ENCODE measurements around the gene PLXNA2. TPM values are rescaled to one million over a fixed set of nuclear protein-coding genes. Genes with fewer than 3 reads are reported as not detected.

PLXNA2 gene
- total and polyA plus RNA-seq, 2 of the 8 experiments (the other 6 are each of a cell fraction or from before 2014, with no cell fraction given) = 0.33 to 1.5 TPM

- Histone ChIP-seq H2BK15ac (ENCODE audit: low read length) (no peak overlapping the region), H3K9me3 (ENCODE audit: insufficient read depth in 2 of 2, low read depth in 1 of 2, low read length in 1 of 2) (no peaks in the 10 kb centered on the region), H2AFZ (ENCODE audit: low read length) (no peak overlapping the region), H3K79me1 (ENCODE audit: low read depth, low read length) (no peaks in the 10 kb centered on the region), H3K14ac (ENCODE audit: insufficient read length) (no peak overlapping the region), H3K4me3 (ENCODE audit: extremely low read depth in 1 of 4, insufficient read depth in 2 of 4, low read depth in 3 of 4, low read length in 4 of 4) (no peak overlapping the region), H3K79me2 (ENCODE audit: control insufficient read depth in 1 of 2, insufficient read depth in 2 of 2, low read length in 2 of 2) (no peaks in the 10 kb centered on the region), H2BK12ac (ENCODE audit: low read depth, low read length) (no peak overlapping the region), H3K4me1 (replicated peaks in 1 of 4; ENCODE audit: control insufficient read depth in 3 of 4, insufficient read depth in 4 of 4, low read length in 3 of 4) (no peaks in the 10 kb centered on the region), H3K27ac (ENCODE audit: low read depth, low read length) (no peak overlapping the region), H3K9ac (replicated peaks in 1 of 4; ENCODE audit: extremely low read depth in 1 of 4, low read depth in 3 of 4, low read length in 3 of 4) (no peak overlapping the region), H3K23ac (ENCODE audit: insufficient read length) (no peak overlapping the region), H3K4ac (replicated peaks; ENCODE audit: insufficient read length, low read depth, low read length) (no peak overlapping the region), H4K20me1 (replicated peaks in 1 of 2; ENCODE audit: control insufficient read depth in 1 of 2, insufficient read depth in 2 of 2, low read length in 2 of 2) (no peaks in the 10 kb centered on the region), H2BK120ac (replicated peaks; ENCODE audit: low read depth, low read length) (no peak overlapping the region), H3K27me3 (replicated peaks in 1 of 4; ENCODE audit: control insufficient read depth in 3 of 4, extremely low read depth in 1 of 4, insufficient read depth in 3 of 4, low read length in 3 of 4) (no peaks in the 10 kb centered on the region), H2BK20ac (ENCODE audit: low read length) (no peak overlapping the region), H3K18ac (ENCODE audit: extremely low read depth, low read length) (no peak overlapping the region), H3K56ac (replicated peaks; ENCODE audit: insufficient read length, low read depth, low read length) (no peak overlapping the region), H4K91ac (replicated peaks; ENCODE audit: insufficient read length, low read length) (no peak overlapping the region), H2AK5ac (ENCODE audit: low read depth, low read length) (no peak overlapping the region), H4K5ac (ENCODE audit: insufficient read length, low read depth, low read length) (no peak overlapping the region), H4K8ac (ENCODE audit: extremely low read depth, insufficient read depth, low read length) (peak overlapping the region; percentile 52; the same call in 1 of the 2 replicates), H3K36me3 (ENCODE audit: control insufficient read depth in 2 of 4, insufficient read depth in 4 of 4, low read length in 3 of 4) (no peaks in the 10 kb centered on the region), H3K4me2 (ENCODE audit: insufficient read depth in 1 of 2, low read depth in 2 of 2, low read length in 2 of 2) (no peak overlapping the region), H2BK5ac (ENCODE audit: low read depth, low read length) (no peak overlapping the region), H3K23me2 (ENCODE audit: low read depth, low read length) (no peaks in the 10 kb centered on the region; the same call in 1 of the 2 replicates)
- WGBS, 2 experiments (ENCODE audit: extremely low coverage in 1 of 2, insufficient coverage in 1 of 2, insufficient read length in 1 of 2, insufficient replicate concordance in 2 of 2, low coverage in 1 of 2, low lambda C conversion rate in 2 of 2, missing lambda C conversion rate in 1 of 2) = 93% methylated on average over 22 of the region's 22 CpGs; no CpG with 5 or more reads in 1 of the 2 experiments
- ChIA-PET CTCF (ENCODE audit: partially characterized antibody) (interaction anchor here (0.7 to 11.0 kb wide), 20 partner anchors 10 to 212 kb away, joined by 3 to 78 read pairs (median 5); partner anchors contain the start of gene PLXNA2), POLR2A (ENCODE audit: partially characterized antibody) (no interaction called here)
- no peak for FAIRE-seq
- no peak for DNase-seq (ENCODE audit: low read depth in 1 of 2, low spot score in 2 of 2)
- TF ChIP-seq ASH2L (IDR thresholded peaks at IDR 0.05; ENCODE audit: low read length) (no peak), SP2 (IDR thresholded peaks at IDR 0.05; ENCODE audit: low read length) (no peak), FOSL1 (IDR thresholded peaks at IDR 0.05; ENCODE audit: insufficient read depth, low read depth, low read length) (no peak), POU5F1 (IDR thresholded peaks at IDR 0.05; ENCODE audit: low read depth, low read length) (no peak), POLR2A (IDR thresholded peaks at IDR 0.05; ENCODE audit: control extremely low read depth in 1 of 2, low read depth in 2 of 2, low read length in 2 of 2) (no peak), RAD21 (IDR thresholded peaks at IDR 0.05 in 1 of 2, conservative IDR thresholded peaks at IDR 0.05 in 1 of 2; ENCODE audit: low read depth in 2 of 2, low read length in 2 of 2) (no peak), RFX5 (IDR thresholded peaks at IDR 0.05; ENCODE audit: borderline replicate concordance, low read depth, low read length) (no peak), RXRA (IDR thresholded peaks at IDR 0.05; ENCODE audit: insufficient read depth, low read depth, low read length) (no peak), GABPA (IDR thresholded peaks at IDR 0.05; ENCODE audit: borderline replicate concordance, insufficient read depth, low read length) (no peak), SP4 (IDR thresholded peaks at IDR 0.05; ENCODE audit: low read length) (no peak), CHD2 (IDR thresholded peaks at IDR 0.05; ENCODE audit: low read length) (no peak), USF2 (IDR thresholded peaks at IDR 0.05; ENCODE audit: low read length) (no peak), JUN (IDR thresholded peaks at IDR 0.05; ENCODE audit: low read depth, low read length) (no peak), BACH1 (IDR thresholded peaks at IDR 0.05; ENCODE audit: low read length) (no peak)
These were observed 202.1 kb downstream of the PLXNA2 start for GRCh38 chr1:208042041-208042615.
